SK-N-SH treated with all-trans-retinoic acid at 6 μM for 48 hours (cell line): ENCODE data around the gene CD101.

ENCODE experiments used
- ATAC-seq: fragments of 200-7000 bp; cut with Tn5 transposase; 3 replicates; pipeline ENCODE4 v1.9.1; 2020; ENCODE audit warnings: mild to moderate bottlenecking, moderate library complexity
- ARNTL ChIP-seq: fragments of 450-650 bp; formaldehyde crosslinking; IDR thresholded peaks from 2 replicates; pipeline ENCODE4 v1.5.0; 2020; ENCODE audit warnings: low read depth, mild to moderate bottlenecking, moderate library complexity, borderline replicate concordance
- BACH2 ChIP-seq: fragments of 250-450 bp; sonication (Bioruptor Pico); IDR thresholded peaks from 2 replicates; pipeline ENCODE4 v1.9.0; 2021; ENCODE audit warnings: mild to moderate bottlenecking, borderline replicate concordance
- CREB5 ChIP-seq: fragments of 250-450 bp; sonication (Bioruptor Pico); IDR thresholded peaks from 2 replicates; pipeline ENCODE4 v1.5.1; 2020; ENCODE audit warnings: low read depth, mild to moderate bottlenecking, moderate library complexity
- CSDC2 ChIP-seq: fragments of 250-450 bp; sonication (Bioruptor Pico); IDR thresholded peaks from 2 replicates; pipeline ENCODE4 v1.5.0; 2020; ENCODE audit warnings: mild to moderate bottlenecking, moderate library complexity
- CSRNP3 ChIP-seq: fragments of 250-450 bp; sonication (Bioruptor Pico); IDR thresholded peaks from 2 replicates; pipeline ENCODE4 v1.5.1; 2021; ENCODE audit warnings: mild to moderate bottlenecking, moderate library complexity
- ESRRG ChIP-seq: fragments of 250-450 bp; sonication (Bioruptor Pico); IDR thresholded peaks from 2 replicates; pipeline ENCODE4 v1.6.1; 2021; ENCODE audit warnings: mild to moderate bottlenecking
- GLIS3 ChIP-seq: fragments of 250-450 bp; sonication (Bioruptor Pico); IDR thresholded peaks from 2 replicates; pipeline ENCODE4 v1.5.0; 2020; ENCODE audit warnings: mild to moderate bottlenecking, moderate library complexity
- ISL1 ChIP-seq: fragments of 250-450 bp; sonication (Bioruptor Pico); IDR thresholded peaks from 2 replicates; pipeline ENCODE4 v2.1.2; 2022; ENCODE audit warnings: mild to moderate bottlenecking, moderate library complexity
- OSR1 ChIP-seq: fragments of 250-450 bp; sonication (Bioruptor Pico); IDR thresholded peaks from 2 replicates; pipeline ENCODE4 v1.8.0; 2022; ENCODE audit warnings: moderate library complexity, mild to moderate bottlenecking, inconsistent platforms
- PATZ1 ChIP-seq: fragments of 250-450 bp; sonication (Bioruptor Pico); IDR thresholded peaks from 2 replicates; pipeline ENCODE4 v1.8.0; 2020; ENCODE audit warnings: mild to moderate bottlenecking, moderate library complexity, borderline replicate concordance
- POU6F1 ChIP-seq: fragments of 250-450 bp; sonication (Bioruptor Pico); IDR thresholded peaks from 2 replicates; pipeline ENCODE4 v1.8.0; 2021; ENCODE audit warnings: low read depth, mild to moderate bottlenecking, moderate library complexity, borderline replicate concordance
- PPARA ChIP-seq: fragments of 250-450 bp; sonication (Bioruptor Pico); IDR thresholded peaks from 2 replicates; pipeline ENCODE4 v1.5.0; 2020; ENCODE audit warnings: mild to moderate bottlenecking, borderline replicate concordance
- SNAI2 ChIP-seq: fragments of 250-450 bp; sonication (Bioruptor Pico); IDR thresholded peaks from 2 replicates; pipeline ENCODE4 v1.5.0; 2020; ENCODE audit warnings: mild to moderate bottlenecking, moderate library complexity
- TCF4 ChIP-seq: fragments of 250-450 bp; sonication (Bioruptor Pico); IDR thresholded peaks from 2 replicates; pipeline ENCODE4 v1.8.0; 2021; ENCODE audit warnings: mild to moderate bottlenecking, moderate library complexity, borderline replicate concordance
- TOX ChIP-seq: fragments of 250-450 bp; sonication (Bioruptor Pico); IDR thresholded peaks from 2 replicates; pipeline ENCODE4 v1.8.0; 2021; ENCODE audit warnings: mild to moderate bottlenecking, moderate library complexity, borderline replicate concordance
- TSHZ2 ChIP-seq: fragments of 250-450 bp; sonication (Bioruptor Pico); IDR thresholded peaks from 2 replicates; pipeline ENCODE4 v1.5.0; 2020; ENCODE audit warnings: mild to moderate bottlenecking, moderate library complexity
- ZC3H10 ChIP-seq: fragments of 250-450 bp; sonication (Bioruptor Pico); IDR thresholded peaks from 2 replicates; pipeline ENCODE4 v1.5.1; 2021; ENCODE audit warnings: mild to moderate bottlenecking, moderate library complexity
- ZFP3 ChIP-seq: fragments of 250-450 bp; sonication (Bioruptor Pico); IDR thresholded peaks from 2 replicates; pipeline ENCODE4 v1.5.0; 2020; ENCODE audit warnings: mild to moderate bottlenecking, moderate library complexity
- ZFP30 ChIP-seq: fragments of 450-650 bp; formaldehyde crosslinking; IDR thresholded peaks from 2 replicates; pipeline ENCODE4 v1.5.0; 2022; ENCODE audit warnings: mild to moderate bottlenecking, moderate library complexity
- ZNF565 ChIP-seq: fragments of 450-650 bp; formaldehyde crosslinking; conservative IDR thresholded peaks from 2 replicates; pipeline ENCODE4 v1.5.0; 2020; ENCODE audit warnings: low read depth, mild to moderate bottlenecking, moderate library complexity
- ZNF70 ChIP-seq: fragments of 450-650 bp; formaldehyde crosslinking; IDR thresholded peaks from 2 replicates; pipeline ENCODE4 v1.5.0; 2020; ENCODE audit warnings: mild to moderate bottlenecking, moderate library complexity
- ZNF8 ChIP-seq: fragments of 450-650 bp; formaldehyde crosslinking; IDR thresholded peaks from 2 replicates; pipeline ENCODE4 v1.5.0; 2020; ENCODE audit warnings: mild to moderate bottlenecking, moderate library complexity

CD101 gene

GRCh38 chr1:117061986-117062415 is 60.4 kb downstream of the CD101 start:
- TF ChIP-seq CSRNP3 (no peak), ISL1 (no peak), TOX (CRISPR knock-in tag) (no peak), PPARA (CRISPR knock-in tag) (no peak), BACH2 (no peak), PATZ1 (no peak), POU6F1 (CRISPR knock-in tag) (no peak), TCF4 (CRISPR knock-in tag) (no peak), ZC3H10 (CRISPR knock-in tag) (no peak), ESRRG (CRISPR knock-in tag) (no peak), ZNF565 (CRISPR knock-in tag) (no peak), CREB5 (CRISPR knock-in tag) (no peak), ZNF70 (CRISPR knock-in tag) (no peak), TSHZ2 (CRISPR knock-in tag) (no peak), GLIS3 (no peak), ZNF8 (CRISPR knock-in tag) (no peak)
- TF ChIP-seq, all 23 proteins: peak for 0
- no peak for ATAC-seq

GRCh38 chr1:117066367-117066766 is 64.8 kb downstream of the CD101 start:
- no peak for ATAC-seq
- TF ChIP-seq CREB5 (CRISPR knock-in tag) (no peak), OSR1 (CRISPR knock-in tag) (no peak), ZC3H10 (CRISPR knock-in tag) (no peak), ISL1 (no peak), ZFP3 (no peak), ZNF565 (CRISPR knock-in tag) (no peak), PATZ1 (no peak), TCF4 (CRISPR knock-in tag) (no peak), GLIS3 (no peak), POU6F1 (CRISPR knock-in tag) (no peak), SNAI2 (CRISPR knock-in tag) (no peak), CSDC2 (CRISPR knock-in tag) (no peak), CSRNP3 (no peak), ZNF8 (CRISPR knock-in tag) (no peak), ZFP30 (CRISPR knock-in tag) (no peak), ARNTL (CRISPR knock-in tag) (no peak)
- TF ChIP-seq, all 23 proteins: peak for 0
